ENCODE data around the gene TMEM175.

Gene TMEM175

DNA sequence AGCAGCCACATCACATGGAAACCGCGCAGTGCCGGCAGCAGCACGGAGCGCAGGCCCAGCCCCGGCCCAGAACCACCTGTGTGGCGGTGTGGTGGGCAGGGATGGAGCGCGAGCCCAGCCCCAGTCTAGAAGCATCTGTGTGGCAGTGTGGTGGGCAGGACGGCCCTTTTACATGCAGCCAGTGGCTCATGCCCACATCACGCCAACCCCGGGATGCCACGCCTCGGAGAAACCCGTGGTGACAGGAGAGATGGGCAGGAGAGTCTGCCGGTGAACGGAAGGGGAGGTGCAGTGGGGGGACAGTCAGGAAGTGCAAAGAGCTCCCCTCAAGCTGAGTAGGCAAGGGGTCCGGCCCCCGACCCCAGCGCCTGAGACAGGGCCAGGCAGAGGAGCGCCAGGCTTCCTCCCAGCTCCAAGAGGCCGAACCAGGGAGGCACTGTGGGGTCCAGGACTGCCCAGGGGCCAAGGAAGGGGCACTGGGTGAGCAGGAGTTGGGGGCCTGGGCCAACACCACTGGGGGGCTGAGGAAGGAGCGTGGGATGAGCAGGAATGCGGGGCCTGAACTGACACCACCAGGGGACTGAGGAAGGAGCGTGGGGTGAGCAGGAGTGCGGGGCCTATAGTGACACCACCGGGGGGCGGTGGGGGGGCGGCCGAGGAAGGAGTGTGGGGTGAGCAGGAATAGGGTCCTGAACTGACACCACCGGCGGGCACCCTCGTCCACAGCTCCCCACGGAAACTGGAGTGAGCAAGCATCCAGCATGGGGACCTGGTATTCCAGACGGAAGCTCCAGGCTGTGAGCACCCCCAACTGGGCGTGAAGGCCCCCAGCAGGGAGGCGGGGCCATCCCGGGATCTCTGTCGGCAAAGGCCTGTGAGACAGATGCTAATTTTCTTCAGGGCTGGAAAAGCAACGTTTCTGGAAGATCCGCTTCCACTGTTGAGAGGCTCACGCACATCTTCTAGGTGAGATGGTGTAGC lies 28.9 kb upstream of the TMEM175 start:
- no peaks in the 10 kb centered on the region for H3K4me1 ChIP-seq (ENCODE audit: low read depth, poor library complexity, severe bottlenecking)
- no peaks in the 10 kb centered on the region for H3K79me2 ChIP-seq (ENCODE audit: insufficient read depth, low read depth)
- H3K4me3 ChIP-seq (IDR thresholded peaks at IDR 0.05; ENCODE audit: insufficient read depth, low read depth, low read length) = no peak overlapping the region
- TF ChIP-seq, protein P1, sequence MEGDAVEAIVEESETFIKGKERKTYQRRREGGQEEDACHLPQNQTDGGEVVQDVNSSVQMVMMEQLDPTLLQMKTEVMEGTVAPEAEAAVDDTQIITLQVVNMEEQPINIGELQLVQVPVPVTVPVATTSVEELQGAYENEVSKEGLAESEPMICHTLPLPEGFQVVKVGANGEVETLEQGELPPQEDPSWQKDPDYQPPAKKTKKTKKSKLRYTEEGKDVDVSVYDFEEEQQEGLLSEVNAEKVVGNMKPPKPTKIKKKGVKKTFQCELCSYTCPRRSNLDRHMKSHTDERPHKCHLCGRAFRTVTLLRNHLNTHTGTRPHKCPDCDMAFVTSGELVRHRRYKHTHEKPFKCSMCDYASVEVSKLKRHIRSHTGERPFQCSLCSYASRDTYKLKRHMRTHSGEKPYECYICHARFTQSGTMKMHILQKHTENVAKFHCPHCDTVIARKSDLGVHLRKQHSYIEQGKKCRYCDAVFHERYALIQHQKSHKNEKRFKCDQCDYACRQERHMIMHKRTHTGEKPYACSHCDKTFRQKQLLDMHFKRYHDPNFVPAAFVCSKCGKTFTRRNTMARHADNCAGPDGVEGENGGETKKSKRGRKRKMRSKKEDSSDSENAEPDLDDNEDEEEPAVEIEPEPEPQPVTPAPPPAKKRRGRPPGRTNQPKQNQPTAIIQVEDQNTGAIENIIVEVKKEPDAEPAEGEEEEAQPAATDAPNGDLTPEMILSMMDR (conservative IDR thresholded peaks at IDR 0.05; ENCODE audit: low read depth, low read length) = no peak
- no peaks in the 10 kb centered on the region for H3K36me3 ChIP-seq (ENCODE audit: insufficient read depth)
- no peak overlapping the region for H3K27ac ChIP-seq
- no peak overlapping the region for H3K4me2 ChIP-seq
- H4K20me1 ChIP-seq (ENCODE audit: insufficient read depth) = no peaks in the 10 kb centered on the region
- no peaks in the 10 kb centered on the region for H3K27me3 ChIP-seq (ENCODE audit: insufficient read depth, low read depth)
- H2AFZ ChIP-seq (ENCODE audit: low read depth) = no peak overlapping the region
- no peak overlapping the region for H3K9ac ChIP-seq

DNA sequence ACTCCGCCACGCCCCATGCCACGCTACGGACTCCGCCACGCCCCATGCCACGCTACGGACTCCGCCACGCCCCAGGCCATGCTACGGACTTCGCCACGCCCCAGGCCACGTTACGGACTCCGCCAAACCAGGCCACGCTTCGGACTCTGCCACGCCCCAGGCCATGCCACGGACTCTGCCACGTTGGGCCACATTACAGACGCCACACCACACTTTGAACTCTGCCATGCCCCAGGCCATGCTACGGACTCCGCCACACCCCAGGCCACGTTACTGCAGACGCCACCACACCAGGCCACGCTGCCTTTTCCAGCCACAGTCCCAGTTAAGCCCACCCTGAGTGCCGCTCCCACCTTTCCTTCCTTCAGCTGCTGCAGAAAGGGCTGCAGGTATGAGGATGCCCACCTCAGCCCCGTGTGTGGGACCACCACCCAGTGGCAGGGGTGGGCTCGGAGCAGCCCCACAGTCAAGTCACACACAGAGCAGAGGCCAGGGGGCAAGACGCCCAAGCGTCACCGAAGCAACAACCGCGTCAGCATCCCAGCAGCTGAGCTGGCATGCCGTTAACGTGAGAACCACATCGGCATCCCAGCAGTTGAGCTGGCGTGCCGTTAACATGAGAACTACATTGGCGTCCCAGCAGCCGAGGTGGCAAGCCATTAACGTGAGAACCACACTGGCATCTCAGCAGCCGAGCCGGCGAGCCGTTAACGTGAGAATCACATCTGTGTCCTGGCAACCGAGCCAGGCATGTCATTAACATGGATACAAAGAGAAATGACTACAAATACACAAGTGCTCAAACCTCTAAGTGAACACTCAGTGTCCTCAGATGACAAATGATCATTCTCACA lies 26.5 kb upstream of the TMEM175 start:
- H3K27me3 ChIP-seq (ENCODE audit: insufficient read depth, low read depth) = no peaks in the 10 kb centered on the region
- TF ChIP-seq, protein P1 (conservative IDR thresholded peaks at IDR 0.05; ENCODE audit: low read depth, low read length) = no peak
- no peaks in the 10 kb centered on the region for H3K79me2 ChIP-seq (ENCODE audit: insufficient read depth, low read depth)
- no peak overlapping the region for H2AFZ ChIP-seq (ENCODE audit: low read depth)
- H3K4me1 ChIP-seq (ENCODE audit: low read depth, poor library complexity, severe bottlenecking) = no peaks in the 10 kb centered on the region
- no peak overlapping the region for H3K4me3 ChIP-seq (IDR thresholded peaks at IDR 0.05; ENCODE audit: insufficient read depth, low read depth, low read length)
- no peak overlapping the region for H3K4me2 ChIP-seq
- no peak overlapping the region for H3K9ac ChIP-seq
- no peaks in the 10 kb centered on the region for H4K20me1 ChIP-seq (ENCODE audit: insufficient read depth)
- no peaks in the 10 kb centered on the region for H3K36me3 ChIP-seq (ENCODE audit: insufficient read depth)
- no peak overlapping the region for H3K27ac ChIP-seq

DNA sequence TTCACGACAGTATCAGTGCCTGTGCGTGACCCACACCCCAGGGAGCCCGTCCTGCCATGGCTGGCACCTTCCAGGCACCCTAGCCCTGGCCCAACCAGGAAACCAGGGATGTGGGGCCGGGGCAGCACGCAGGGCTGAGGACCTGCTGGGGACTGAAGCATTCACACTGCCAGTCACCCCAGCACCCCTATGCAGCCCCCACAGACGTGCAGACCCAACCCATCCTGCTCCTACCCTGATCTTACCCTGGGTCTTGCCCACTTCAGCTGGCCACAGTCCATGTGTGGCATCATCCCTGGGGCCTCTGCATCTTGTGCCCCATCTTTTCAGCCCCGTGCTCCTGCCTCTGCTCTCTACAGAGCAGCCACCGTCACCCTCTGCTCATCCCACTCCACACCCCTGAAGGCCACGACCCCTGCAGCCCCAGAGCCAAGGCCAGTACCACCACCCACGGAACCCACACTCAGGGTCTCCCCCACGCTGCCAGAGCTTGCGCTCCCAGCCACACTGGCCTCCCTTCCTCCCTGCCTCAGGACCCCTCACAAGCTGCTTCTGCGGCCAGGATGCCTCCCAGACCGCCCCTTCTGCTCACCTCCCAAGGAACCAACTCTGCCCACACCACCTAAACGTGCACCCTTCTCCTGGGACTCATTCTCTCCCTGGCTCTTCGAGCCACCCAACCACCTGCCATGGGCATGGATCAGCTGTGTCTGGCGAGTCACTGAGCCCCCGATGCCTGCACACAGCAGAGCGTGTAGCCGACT lies 25.7 kb upstream of the TMEM175 start:
- no peaks in the 10 kb centered on the region for H3K4me1 ChIP-seq (ENCODE audit: low read depth, poor library complexity, severe bottlenecking)
- no peaks in the 10 kb centered on the region for H3K36me3 ChIP-seq (ENCODE audit: insufficient read depth)
- TF ChIP-seq, protein P1 (conservative IDR thresholded peaks at IDR 0.05; ENCODE audit: low read depth, low read length) = no peak

DNA sequence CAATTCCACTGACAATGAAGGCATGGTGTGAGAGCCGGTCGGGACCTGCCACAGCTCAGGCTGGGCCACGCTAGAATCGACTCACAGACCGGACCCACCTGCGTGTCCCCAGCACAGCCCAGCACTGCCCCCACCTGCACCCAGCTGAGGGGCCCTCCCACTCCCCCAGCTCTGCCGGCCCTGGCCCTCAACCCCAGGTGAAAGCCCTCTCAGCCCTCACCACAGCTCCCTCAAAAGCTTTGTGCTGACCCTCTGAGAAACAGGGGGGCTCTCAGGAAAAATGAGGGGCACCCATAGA lies 25.2 kb upstream of the TMEM175 start:
- Histone ChIP-seq H3K4me2 (no peak overlapping the region), H4K20me1 (ENCODE audit: insufficient read depth) (no peaks in the 10 kb centered on the region), H3K36me3 (ENCODE audit: insufficient read depth) (no peaks in the 10 kb centered on the region), H3K27me3 (ENCODE audit: insufficient read depth, low read depth) (no peaks in the 10 kb centered on the region), H3K79me2 (ENCODE audit: insufficient read depth, low read depth) (no peaks in the 10 kb centered on the region), H3K4me3 (IDR thresholded peaks at IDR 0.05; ENCODE audit: insufficient read depth, low read depth, low read length) (no peak overlapping the region), H3K27ac (no peak overlapping the region), H2AFZ (ENCODE audit: low read depth) (no peak overlapping the region), H3K4me1 (ENCODE audit: low read depth, poor library complexity, severe bottlenecking) (no peaks in the 10 kb centered on the region), H3K9ac (no peak overlapping the region)
- TF ChIP-seq, protein P1 (conservative IDR thresholded peaks at IDR 0.05; ENCODE audit: low read depth, low read length) = no peak

More for the DNA sequence above, 25.7 kb upstream of the TMEM175 start:
- Histone ChIP-seq H3K4me3 (IDR thresholded peaks at IDR 0.05; ENCODE audit: insufficient read depth, low read depth, low read length) (no peak overlapping the region), H3K4me2 (no peak overlapping the region), H3K9ac (no peak overlapping the region), H3K79me2 (ENCODE audit: insufficient read depth, low read depth) (no peaks in the 10 kb centered on the region), H3K27ac (no peak overlapping the region), H2AFZ (ENCODE audit: low read depth) (no peak overlapping the region), H3K27me3 (ENCODE audit: insufficient read depth, low read depth) (no peaks in the 10 kb centered on the region), H4K20me1 (ENCODE audit: insufficient read depth) (no peaks in the 10 kb centered on the region)

All from KMS-11 (cell line).